OCI-LY3 (cell line): ENCODE results near the gene ARID1B.

Experiments
- H2AFZ ChIP-seq: fragments of 200-600, 300-600 bp; shearing (Covaris generic); 2 replicates; pipeline ENCODE4 v1.6.0; 2014; ENCODE audit warnings: antibody characterized with exemption, low read depth, low read length
- H3K27ac ChIP-seq: fragments of 200-600, 300-600 bp; sonication (generic); 2 replicates; pipeline ENCODE4 v1.5.1; 2014; ENCODE audit warnings: mild to moderate bottlenecking, low read length, moderate library complexity, mixed read lengths
- H3K27me3 ChIP-seq: fragments of 200-600, 300-600 bp; sonication (generic); 2 replicates; pipeline ENCODE4 v1.6.1; 2014; ENCODE audit warnings: low read depth, low read length, mixed read lengths
- H3K36me3 ChIP-seq: fragments of 200-600, 300-600 bp; sonication (generic); replicated peaks from 2 replicates; pipeline ENCODE3; 2014; ENCODE audit warnings: low read depth, low read length, mixed read lengths
- H3K4me1 ChIP-seq: fragments of 300-600, 200-600 bp; sonication (generic); 2 replicates; pipeline ENCODE4 v1.6.1; 2014; ENCODE audit warnings: low read length, mixed read lengths
- H3K4me2 ChIP-seq: fragments of 200-600, 300-600 bp; sonication (generic); 2 replicates; pipeline ENCODE4 v1.6.1; 2014; ENCODE audit warnings: low read length, mixed read lengths
- H3K4me3 ChIP-seq: fragments of 300-600, 200-600 bp; sonication (generic); 2 replicates; pipeline ENCODE4 v1.5.1; 2014; ENCODE audit warnings: antibody characterized with exemption, mild to moderate bottlenecking, low read length, moderate library complexity
- H3K79me2 ChIP-seq: fragments of 300-600, 200-600 bp; shearing (Covaris generic); 2 replicates; pipeline ENCODE4 v1.6.1; 2014; ENCODE audit warnings: mild to moderate bottlenecking, low read length, mixed read lengths
- H3K9ac ChIP-seq: fragments of 300-600, 200-600 bp; shearing (Covaris generic); 2 replicates; pipeline ENCODE4 v1.6.0; 2014; ENCODE audit warnings: mild to moderate bottlenecking, low read length, moderate library complexity
- H3K9me3 ChIP-seq: fragments of 200-600, 300-600 bp; shearing (Covaris generic); 2 replicates; pipeline ENCODE4 v1.6.1; 2014; ENCODE audit warnings: low read length, mixed read lengths; ENCODE audit not compliant: insufficient read depth
- H4K20me1 ChIP-seq: fragments of 200-600, 300-600 bp; sonication (generic); 2 replicates; pipeline ENCODE4 v1.6.1; 2016; ENCODE audit warnings: low read length, mixed read lengths; ENCODE audit not compliant: insufficient read depth
- EZH2phosphoT487 ChIP-seq: fragments of 200-600 bp; shearing (Covaris generic); IDR thresholded peaks from 2 replicates; pipeline ENCODE4 v1.6.1; 2018; ENCODE audit warnings: antibody characterized with exemption, mixed run types, low read depth
- TF ChIP-seq, protein P1 (sequence below): fragments of 200-600, 300-600 bp; sonication (generic); IDR thresholded peaks from 2 replicates; pipeline ENCODE4 v1.5.1; 2014; ENCODE audit warnings: antibody characterized with exemption, low read length, low read depth

ARID1B gene

DNA sequence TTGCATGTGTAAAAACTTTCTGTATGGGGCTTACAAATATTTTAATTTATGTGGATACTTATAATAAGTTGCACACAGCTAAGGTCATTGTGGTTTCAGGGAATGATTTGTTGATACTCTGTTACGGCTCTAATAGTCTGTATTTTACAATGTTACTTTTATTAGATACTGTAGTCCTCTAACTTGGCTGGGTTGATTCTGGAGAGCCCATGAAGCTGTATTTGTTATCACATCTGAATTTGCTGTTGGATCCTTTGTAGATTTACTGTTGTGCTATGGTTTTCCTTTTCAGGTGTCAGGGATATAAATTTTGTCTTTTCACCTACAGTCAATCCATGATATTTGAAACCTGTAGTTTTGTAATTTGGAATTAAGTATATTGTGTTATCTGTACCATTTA lies 161.0 kb downstream of the ARID1B start:
- Histone ChIP-seq H3K79me2 (peaks cover 36% of the 10 kb centered on the region), H3K4me1 (no peaks in the 10 kb centered on the region), H2AFZ (no peak overlapping the region), H3K27ac (no peak overlapping the region), H3K27me3 (no peaks in the 10 kb centered on the region), H4K20me1 (peaks cover 20% of the 10 kb centered on the region; the same call in 1 of the 2 replicates), H3K4me3 (no peak overlapping the region), H3K4me2 (no peak overlapping the region), H3K9me3 (no peaks in the 10 kb centered on the region), H3K9ac (no peak overlapping the region), H3K36me3 (no peaks in the 10 kb centered on the region)
- TF ChIP-seq, protein P1, sequence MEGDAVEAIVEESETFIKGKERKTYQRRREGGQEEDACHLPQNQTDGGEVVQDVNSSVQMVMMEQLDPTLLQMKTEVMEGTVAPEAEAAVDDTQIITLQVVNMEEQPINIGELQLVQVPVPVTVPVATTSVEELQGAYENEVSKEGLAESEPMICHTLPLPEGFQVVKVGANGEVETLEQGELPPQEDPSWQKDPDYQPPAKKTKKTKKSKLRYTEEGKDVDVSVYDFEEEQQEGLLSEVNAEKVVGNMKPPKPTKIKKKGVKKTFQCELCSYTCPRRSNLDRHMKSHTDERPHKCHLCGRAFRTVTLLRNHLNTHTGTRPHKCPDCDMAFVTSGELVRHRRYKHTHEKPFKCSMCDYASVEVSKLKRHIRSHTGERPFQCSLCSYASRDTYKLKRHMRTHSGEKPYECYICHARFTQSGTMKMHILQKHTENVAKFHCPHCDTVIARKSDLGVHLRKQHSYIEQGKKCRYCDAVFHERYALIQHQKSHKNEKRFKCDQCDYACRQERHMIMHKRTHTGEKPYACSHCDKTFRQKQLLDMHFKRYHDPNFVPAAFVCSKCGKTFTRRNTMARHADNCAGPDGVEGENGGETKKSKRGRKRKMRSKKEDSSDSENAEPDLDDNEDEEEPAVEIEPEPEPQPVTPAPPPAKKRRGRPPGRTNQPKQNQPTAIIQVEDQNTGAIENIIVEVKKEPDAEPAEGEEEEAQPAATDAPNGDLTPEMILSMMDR, result no peak
- no peak for TF ChIP-seq EZH2phosphoT487

GRCh38 chr6:156940221-156940620 lies 163.0 kb downstream of the ARID1B start:
- Histone ChIP-seq H4K20me1 (peaks cover 20% of the 10 kb centered on the region; the same call in 1 of the 2 replicates), H2AFZ (no peak overlapping the region), H3K27ac (no peak overlapping the region), H3K4me1 (no peaks in the 10 kb centered on the region), H3K4me3 (no peak overlapping the region), H3K36me3 (no peaks in the 10 kb centered on the region), H3K9me3 (no peaks in the 10 kb centered on the region), H3K27me3 (no peaks in the 10 kb centered on the region), H3K4me2 (no peak overlapping the region), H3K9ac (no peak overlapping the region), H3K79me2 (peaks cover 39% of the 10 kb centered on the region)
- TF ChIP-seq, protein P1, result no peak
- no peak for TF ChIP-seq EZH2phosphoT487

- peaks cover 45% of the 10 kb centered on the region for H3K79me2 ChIP-seq
- no peaks in the 10 kb centered on the region for H3K36me3 ChIP-seq
- H3K9me3 ChIP-seq, result no peaks in the 10 kb centered on the region
- H4K20me1 ChIP-seq, result peaks cover 28% of the 10 kb centered on the region
- H3K27me3 ChIP-seq, result no peaks in the 10 kb centered on the region
- no peak overlapping the region for H3K27ac ChIP-seq
- no peak overlapping the region for H3K4me2 ChIP-seq
- no peak overlapping the region for H3K4me3 ChIP-seq
- H3K4me1 ChIP-seq, result no peaks in the 10 kb centered on the region
- no peak overlapping the region for H3K9ac ChIP-seq
- no peak for TF ChIP-seq EZH2phosphoT487
- TF ChIP-seq, protein P1, result no peak
- H2AFZ ChIP-seq, result no peak overlapping the region
Observed at GRCh38 chr6:156942266-156942665, 165.1 kb downstream of the ARID1B start.

DNA sequence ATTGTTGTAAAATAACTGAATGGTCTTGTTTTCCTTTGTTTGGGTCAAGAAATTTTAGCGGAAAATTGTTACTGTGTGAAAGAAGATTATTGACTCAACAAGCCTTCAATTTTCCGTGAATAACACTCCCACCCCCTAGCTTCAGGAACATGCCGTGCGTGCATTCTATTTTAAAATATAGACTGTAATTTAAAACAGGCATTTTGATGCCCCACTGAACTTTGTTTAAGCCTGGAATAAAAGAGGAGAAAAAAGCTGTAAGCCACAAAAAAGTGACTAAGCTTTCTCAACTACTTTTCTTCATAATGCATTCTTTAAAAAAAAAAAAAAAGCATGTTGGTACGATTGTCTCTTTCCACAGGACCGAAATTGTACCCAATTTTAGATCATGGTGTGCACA lies 166.0 kb downstream of the ARID1B start:
- H3K27ac ChIP-seq, result no peak overlapping the region
- TF ChIP-seq EZH2phosphoT487, result no peak
- TF ChIP-seq, protein P1, result no peak
- no peak overlapping the region for H2AFZ ChIP-seq
- no peaks in the 10 kb centered on the region for H3K36me3 ChIP-seq
- H4K20me1 ChIP-seq, result peaks cover 24% of the 10 kb centered on the region
- H3K9ac ChIP-seq, result no peak overlapping the region
- no peak overlapping the region for H3K4me2 ChIP-seq
- H3K9me3 ChIP-seq, result no peaks in the 10 kb centered on the region
- no peaks in the 10 kb centered on the region for H3K4me1 ChIP-seq
- H3K27me3 ChIP-seq, result no peaks in the 10 kb centered on the region
- peaks cover 40% of the 10 kb centered on the region for H3K79me2 ChIP-seq
- no peak overlapping the region for H3K4me3 ChIP-seq
